Stimulated activated CD8-positive, alpha-beta memory T cell treated with anti-CD3 and anti-CD28 coated beads, Interleukin-7, amount 100 ng/mL, for 4 hours (primary cell): ENCODE results near the gene POLG.

Experiments used
- DNase-seq, 2 donors: peaks; one replicate each; pipeline ENCODE4 v3.0.0-alpha.2; 2020; ENCODE audit warnings: low read depth in 2 of 2

The POLG gene

DNA sequence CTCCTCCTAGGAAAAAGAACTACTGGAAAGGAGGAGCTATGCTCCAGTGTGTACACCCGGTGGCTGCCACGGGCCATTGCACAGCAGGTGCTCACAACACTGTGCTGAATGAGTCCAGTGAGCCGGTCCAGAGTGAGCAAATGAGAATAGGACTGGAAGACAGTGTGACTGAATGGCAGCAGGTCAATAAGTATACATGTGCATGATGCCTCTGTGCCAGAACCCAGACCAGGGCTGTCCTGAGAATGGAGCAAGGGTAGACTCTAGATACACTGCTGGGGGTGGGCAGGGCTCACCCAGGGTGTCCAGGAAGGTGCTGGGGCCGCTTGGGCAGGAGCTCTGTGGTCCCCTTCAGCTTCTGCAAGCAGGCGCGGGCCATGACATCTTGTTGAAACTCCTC, 8.3 kb downstream of the POLG start:
- DNase-seq = no peak

DNA sequence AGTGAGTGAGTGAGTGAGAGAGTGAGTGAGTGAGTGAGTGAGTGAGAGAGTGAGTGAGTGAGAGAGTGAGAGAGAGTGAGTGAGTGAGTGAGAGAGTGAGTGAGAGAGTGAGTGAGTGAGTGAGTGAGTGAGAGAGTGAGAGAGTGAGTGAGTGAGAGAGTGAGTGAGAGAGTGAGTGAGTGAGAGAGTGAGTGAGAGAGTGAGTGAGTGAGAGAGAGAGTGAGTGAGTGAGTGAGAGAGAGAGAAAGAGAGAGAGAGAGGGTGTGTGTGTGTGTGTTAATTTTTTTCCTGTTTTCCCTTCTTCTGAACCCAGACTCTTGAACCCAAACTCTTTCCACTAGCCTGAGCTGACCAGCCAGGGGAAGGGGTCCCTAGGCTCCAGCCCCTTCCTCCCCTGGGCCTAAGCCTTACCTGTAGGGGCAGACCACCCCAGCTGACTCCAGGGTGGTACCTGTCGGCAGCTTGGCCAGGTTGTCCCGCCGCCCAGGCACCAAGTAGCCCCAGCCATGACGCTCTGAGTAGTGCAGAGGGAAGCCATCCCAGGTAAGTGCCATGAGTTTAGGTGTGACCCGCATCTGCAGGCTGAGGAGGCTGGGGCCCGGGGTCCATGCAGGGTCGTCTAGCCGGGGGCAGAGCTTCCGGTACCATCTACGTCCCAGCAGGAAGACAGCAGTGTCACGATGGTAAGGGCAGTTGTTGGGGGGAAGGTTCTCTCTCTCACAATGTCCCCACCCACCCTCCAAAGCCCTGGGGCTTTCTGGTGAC, 9.4 kb downstream of the POLG start:
- no peak for DNase-seq

DNA sequence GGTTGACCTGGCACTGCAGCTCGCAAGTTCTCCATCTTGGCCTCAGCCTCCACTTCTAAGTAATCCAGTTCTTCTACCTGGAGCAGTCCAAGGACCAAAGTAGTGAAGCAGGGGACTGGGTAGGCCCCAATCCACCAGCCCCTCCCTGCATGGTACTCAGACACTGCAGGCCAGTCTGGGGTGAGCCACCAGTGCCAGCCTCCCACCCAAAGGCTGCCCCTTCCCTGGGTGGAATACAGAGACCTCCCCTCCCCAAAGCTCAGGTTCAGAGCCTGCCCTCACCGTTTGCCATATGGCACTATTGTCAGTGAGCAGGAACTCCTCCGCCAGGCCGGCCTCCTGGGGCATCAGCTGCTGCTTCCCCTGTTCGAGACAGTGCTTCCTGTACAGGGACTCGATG, 10.8 kb downstream of the POLG start:
- DNase-seq = no peak

DNA sequence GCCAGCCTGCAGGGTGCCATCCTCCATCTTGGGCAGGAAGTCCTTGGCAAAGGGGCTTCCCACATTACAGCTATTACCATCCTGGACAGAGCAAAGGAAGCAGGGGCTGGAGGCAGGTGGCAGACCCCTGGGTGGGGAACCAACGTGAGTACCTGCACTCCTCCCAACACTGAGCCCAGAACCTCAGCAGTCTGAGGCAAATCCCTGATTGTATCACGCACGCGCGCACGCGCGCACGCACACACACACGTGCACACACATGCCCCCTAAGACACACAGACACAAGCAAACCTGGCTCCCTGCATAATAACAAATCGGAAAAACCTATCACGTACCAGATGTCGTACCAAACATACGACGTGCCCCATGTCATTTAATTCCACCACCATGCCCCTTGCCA, 11.8 kb downstream of the POLG start:
- no peak for DNase-seq

DNA sequence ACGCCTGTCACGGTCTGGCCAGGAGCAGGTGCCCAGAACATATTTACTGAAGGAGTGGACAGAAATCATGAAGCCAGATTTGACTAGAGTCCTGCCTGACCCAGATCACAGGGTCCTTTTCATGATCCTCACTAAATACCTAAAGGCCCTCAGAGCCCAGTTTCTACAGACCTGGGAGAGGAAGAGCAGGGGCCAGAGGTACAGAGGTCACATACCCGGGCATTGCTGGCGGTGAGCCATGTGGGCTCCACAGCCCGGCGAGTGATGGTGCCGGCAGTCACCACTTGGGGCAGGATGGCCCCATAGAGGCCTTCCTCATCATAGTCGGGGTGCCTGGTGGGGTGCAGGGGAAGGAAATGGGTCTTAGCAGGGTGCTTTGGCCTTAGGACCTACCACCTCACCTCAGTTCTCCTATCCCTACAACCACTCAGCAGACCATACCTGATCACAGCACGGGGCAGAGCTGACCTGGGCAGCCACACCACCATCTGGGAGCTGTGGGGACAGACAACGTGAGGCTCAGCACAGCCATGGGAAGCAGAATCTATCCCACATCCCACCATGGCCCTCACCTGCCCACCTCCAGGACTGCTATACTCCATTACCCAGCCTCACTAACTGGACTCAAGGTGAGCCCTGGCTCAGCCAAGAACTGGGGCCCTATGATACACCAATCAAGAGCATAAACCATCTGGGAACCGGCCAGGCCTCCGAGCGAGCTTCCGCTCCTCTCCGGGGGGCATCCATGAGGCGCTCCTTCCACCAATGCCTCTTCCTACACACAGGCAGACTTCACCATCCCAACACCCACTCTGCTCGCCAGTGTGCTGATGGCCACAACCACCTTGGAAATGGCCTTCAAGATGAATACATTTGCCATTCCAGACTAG, 12.9 kb downstream of the POLG start:
- no peak for DNase-seq

DNA sequence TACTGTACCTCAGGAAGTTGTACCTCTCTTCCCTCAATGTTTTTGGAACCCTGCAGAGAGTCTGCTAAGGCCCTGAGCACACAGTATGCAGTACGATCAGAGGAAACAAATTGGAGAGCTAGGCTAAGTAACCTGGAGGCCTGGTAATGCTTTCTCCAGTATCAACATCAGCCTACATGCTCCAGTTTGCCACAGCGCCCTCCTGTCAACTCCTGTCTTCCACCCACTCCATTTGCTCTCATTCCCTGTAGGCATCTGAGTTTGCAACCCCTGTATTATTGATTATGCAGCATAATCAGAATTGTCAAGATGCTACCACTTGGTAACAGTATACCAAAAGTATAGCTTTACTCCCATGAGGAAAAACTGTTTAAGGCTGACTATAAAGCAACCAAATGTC, 14.4 kb downstream of the POLG start:
- no peak for DNase-seq

DNA sequence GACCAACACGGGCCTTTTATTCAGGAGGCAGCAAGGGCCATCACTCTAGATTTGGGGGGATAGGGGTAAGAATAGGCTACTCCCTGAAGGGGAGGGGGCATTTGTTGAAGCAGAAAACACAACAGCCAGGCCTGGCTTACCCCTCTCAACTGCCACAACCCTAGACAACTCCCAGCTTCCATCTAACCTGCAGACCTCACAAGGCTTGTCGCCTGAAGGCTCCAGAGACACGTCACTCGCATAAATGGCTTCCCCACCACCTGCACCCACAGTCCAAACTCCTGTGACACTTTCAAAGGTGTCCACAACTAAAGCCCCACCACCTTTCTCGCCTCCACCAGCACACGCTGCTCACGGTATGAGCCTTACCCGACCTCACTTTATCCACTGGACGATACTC, 14.9 kb downstream of the POLG start:
- DNase-seq = no peak

DNA sequence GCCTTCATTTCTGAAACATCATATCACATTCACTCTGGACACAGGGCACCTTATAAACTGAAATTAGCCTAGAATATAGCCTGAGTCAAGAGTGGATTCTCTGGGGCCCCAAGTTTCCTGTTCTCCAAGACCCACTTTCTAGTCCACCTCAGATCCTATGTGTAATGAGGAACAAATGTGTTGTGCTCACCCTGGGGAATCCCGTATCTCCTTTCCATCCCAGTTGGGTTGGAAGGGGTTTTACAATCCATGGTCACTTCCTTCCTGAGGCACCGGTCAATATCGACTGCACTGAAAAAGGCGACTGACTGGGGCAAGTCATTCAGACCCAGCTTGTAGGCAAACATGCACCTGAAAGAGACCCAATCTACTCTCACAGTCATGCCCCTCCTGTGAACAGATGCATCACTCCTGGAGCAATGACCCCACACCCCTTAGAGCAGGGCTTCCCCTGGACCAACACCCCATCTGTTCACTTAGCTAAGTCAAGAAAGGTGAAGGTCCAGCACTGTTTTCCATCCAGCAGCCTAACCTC, 17.4 kb downstream of the POLG start:
- DNase-seq = no peak

DNA sequence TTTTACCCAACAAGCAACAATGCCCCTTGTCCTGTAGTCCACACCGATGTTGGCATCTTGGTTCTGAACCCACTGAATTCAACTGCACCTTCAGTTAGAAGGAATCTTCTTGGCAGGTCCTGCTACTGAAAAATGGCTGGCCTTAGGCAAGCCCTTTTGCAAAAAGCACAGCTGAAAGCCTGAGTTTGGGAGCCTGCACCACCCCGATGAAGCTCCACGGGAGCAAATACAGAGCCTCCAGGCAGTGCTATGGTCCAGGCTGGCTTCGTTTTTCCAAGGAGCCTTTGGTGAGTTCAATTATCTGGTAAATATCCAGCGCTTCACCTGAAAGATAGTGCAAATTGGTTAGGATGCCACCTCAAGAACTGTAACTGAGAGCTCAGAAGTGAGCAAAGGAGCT, 18.1 kb downstream of the POLG start:
- DNase-seq = no peak

DNA sequence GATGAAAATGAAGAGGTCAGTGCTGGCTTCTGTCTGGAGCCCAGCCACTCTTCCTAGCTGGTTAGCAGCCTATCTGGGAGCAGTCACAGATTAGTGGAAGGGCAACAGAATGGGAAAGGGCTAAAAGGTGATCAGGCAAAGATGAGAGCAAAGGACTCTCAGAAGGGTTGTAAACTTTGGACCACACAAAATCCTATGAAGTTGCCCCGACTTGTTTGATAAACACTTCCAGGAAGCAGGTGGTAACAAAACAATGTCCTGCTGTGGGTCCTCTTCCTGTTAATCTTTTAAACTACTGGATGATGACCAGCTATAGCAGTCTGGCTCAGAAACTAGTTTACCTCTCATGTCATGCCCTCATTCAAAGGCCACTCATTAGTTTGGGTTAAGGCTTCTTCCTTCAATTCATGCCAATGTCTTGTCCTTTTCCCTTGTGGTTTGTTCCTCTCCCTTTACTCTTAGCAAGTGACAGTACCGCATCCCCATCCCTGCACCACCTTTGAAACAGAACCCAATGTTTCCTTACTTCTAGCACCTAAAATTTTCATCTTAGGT, 19.2 kb downstream of the POLG start:
- no peak for DNase-seq

DNA sequence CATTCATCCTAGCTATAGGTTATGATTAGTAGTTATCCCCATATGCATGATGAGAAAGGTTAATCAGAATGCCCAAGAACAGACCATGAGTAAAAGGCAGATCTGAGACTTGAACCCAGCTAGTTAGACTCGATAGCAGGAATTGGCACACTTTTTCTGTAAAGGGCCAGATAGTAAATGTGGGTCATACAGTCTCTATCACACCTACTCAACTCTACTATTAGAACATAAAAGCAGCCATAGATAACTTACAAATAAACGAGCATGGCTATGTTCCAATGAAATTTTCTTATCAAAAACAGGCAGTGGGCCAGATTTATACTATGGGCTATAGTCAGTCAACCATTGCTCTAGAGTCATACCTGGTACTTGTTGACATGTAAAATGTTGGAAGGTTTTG, 24.6 kb downstream of the POLG start:
- DNase-seq = no peak

DNA sequence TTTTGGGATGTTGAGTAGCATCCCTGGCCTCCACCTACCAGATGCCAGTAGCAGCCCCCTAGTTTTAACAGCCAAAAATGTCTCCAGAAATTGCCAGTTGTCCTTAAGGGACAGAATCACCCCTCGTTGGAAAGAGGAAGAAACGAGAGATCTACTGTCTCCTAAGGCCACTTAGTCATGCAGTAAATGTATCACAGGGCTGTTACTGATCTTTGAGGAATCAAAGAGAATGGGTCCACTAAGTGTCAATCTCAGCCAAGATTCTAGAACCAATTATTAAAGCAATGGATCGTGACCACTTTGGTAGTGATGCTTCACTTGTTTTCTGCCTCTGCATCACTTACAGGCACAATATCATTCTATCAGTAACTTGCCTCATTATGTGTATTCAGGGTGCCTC, 26.4 kb downstream of the POLG start:
- no peak for DNase-seq

DNA sequence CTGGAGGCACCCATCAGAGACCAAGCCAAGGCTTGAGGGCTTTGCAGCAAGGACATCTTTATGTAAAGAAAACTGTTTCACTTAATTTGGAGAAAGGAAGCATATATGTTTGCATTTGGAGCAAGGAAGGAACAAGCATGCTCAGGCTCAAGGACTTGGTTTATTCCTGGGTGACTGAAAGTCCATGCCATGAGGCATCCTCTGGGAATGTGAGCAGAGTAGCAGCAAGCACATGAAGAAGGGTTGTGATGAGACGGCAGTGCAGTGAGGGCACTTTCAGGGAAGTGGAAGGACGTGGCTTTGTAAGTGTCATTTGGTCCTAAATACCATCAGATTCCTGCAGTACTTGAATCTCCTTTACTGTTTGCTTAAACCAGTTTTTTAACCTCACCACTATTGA, 26.8 kb downstream of the POLG start:
- DNase-seq = no peak

DNA sequence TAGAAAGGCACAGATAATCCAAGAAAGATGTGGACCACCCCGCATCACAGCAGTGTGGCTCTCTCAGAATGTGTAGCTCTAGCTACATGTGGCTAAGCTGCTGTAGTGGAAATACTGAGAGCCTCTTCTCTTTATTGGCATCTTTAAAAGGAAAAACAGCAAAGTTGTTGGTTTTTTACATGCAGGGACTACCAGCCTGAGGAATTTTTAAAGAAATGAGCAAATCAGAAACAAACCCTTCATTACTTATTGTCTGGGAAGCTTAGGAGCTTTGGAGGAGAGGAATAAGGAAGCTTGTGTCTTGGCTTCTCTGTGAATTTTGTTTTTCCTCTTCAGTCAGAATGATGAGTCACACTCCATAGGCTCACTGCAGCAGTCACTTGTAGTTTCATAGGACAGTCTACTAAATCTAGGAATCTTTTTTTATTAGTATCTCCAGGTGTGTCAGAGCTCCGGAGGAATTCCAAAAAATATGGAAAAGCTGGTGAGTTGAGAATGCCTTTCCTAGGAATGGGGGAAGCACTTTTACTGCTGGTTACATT, 27.5 kb downstream of the POLG start:
- no peak for DNase-seq

DNA sequence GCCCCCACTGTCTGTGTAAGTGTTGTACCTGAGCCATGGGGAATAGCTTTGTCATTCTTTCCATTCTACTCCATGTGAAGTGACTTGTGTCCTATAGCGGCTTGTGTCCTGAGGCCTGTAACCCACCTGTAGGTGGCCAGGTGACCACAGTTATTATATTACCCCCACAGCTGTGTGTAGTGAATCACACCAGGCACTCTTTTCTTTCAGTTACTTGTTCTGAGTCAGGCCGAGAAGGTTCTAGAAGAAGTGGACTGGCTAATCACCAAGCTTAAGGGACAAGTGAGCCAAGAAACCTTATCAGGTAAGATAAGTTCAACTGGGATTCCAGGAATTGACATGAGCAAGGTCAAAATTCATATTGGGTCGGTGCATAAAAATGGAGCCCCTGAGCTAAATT, 29.2 kb downstream of the POLG start:
- no peak for DNase-seq

DNA sequence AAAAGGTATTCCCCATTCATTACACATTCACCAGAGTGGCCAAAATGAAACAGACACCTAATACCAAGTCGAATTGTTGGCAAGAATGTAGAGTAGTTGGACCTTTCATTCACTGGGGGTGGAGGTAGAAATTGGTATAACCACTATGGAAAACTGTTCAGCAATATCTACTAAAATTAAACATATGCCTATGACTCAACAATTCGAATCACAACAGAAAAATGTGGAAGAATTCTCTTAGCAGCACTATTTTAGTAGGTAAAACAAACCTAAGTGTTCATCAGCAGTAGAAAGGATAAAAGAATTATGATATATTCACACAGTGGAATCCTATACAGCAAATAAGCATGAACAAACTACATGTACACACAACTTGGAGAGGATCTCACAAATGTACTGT, 30.6 kb downstream of the POLG start:
- no peak for DNase-seq

DNA sequence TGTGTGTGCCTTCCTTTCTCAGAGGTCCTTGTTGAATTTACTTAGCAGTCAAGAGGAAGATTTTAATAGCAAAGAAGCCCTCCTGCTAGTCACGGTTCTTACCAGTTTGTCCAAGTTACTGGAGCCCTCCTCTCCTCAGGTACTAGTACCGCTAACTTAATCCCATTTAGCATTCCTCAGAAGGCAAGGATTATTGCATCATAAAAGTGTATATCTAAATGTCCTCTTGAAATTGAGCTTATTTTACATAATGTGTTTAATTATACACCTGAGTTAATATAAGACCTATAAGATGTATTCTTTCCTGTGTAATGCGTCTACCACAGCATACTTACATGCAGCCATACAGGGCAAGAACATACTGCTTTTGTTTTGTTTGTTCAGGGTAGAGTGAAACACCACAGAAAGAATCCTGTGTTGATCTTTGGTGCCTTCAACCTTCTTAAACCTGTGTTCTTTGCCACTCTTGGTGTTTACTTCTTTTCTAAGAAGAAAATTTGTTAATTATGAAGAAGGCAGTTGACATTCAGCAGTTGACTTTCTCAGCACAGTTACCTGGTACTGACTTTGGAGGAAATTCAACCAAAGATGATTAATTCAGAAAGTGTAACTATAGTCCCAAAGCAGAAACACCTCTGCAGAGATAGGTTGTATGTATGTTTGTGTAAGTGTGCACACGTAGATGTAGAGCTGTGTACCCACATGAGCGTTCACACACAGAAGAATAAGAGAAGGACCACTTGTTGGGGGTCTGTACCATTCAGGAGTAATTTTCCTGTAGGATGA, 33.1 kb downstream of the POLG start:
- DNase-seq = no peak

DNA sequence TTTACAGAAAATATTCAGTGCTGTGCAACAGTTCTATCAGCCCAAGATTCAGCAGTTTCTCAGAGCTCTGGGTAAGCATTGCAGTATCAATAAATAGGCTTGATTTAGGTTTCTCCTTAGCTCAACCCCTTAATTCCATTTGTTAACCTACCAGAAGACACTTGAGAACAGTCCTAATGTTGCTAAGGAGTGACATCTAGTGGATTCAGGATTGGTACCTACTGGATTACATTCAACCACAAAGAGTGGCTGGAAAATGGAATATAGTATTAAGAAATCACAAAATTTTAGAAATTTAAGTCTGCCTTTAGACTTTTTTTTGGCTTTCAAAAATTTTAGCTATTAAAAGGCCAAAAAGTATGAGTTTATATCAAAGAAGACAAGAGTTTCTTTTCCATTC, 34.7 kb downstream of the POLG start:
- no peak for DNase-seq

DNA sequence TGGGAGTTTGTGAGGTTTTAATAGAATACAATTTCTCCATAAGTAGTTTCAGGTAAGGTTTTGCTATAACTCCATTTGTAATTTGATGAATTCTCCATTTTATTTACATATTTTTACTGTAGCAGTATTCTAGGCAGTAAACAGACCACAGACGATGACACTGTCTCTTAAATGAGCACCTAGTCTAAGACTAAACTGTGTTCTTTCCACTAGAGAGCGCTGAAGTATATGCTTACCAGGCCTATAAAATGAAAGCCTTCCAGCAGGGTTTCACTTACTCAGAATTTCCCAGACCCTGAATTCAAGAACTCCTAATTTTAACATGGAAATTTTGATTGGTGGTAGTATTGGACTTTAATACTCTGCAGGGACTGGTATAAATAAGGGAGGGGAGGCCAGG, 41.6 kb downstream of the POLG start:
- DNase-seq = no peak

DNA sequence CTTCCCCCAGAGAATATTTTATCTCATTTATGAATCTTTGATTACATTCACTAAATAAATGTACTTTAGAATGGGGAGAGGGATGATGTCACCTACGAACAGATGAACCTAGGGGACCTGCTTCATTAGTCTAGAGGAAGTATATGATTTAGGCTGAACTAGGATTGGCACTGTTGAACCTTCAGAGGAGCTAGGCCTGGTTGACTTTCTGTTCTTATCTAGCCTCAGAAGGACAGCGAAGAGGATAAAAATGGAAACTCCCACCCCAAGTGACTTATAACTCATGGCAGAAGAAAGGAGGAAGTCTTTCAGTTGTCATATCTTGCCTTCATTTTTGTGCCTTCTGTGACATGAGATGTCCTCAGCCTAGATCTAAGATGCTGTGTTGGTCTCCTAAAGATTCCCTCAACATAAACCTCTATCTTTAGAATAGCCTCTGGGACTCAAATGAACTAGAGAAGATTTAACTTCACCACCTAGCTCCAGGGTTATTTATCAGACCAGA, 42.6 kb downstream of the POLG start:
- no peak for DNase-seq

DNA sequence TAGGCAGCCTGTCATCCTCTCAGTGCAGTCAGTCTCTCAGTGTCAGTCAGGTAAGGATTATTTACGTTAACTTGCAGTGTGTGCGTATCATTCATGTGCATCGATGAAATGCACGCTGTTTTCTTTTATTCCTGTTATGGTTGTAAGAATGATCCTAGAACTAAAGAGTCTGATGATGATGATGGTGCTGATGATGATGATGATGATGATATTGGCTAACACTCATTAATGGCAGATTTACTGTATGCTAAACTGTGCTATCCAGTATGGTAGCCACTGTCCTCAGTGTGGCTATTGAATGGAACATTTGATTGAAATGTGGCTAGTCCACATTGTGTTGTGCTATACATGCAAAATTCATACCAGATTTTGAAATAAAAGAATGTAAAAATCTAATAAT, 51.4 kb downstream of the POLG start:
- DNase-seq = no peak
